ENCODE results near the gene LRRC59.
A peak's percentile ranks its signal among the peaks of the same experiment; 100 is the strongest.

The LRRC59 gene

GRCh38 chr17:50347117-50347893 is 50.0 kb downstream of the LRRC59 start:
- no peak for TF ChIP-seq CTCF (IDR thresholded peaks at IDR 0.05; ENCODE audit: extremely low read depth, missing control alignments)
- peak; percentile 18 for DNase-seq (ENCODE audit: low spot score)

GRCh38 chr17:50346313-50347116 is 50.8 kb downstream of the LRRC59 start:
- DNase-seq (ENCODE audit: low spot score) = peak; percentile 79
- no peak for TF ChIP-seq CTCF (IDR thresholded peaks at IDR 0.05; ENCODE audit: extremely low read depth, missing control alignments)

GRCh38 chr17:50345432-50346312 is 51.7 kb downstream of the LRRC59 start, which contains the start of gene XYLT2:
Gene XYLT2, plus strand, starts transcription at chr17:50346126. Its CDS starts 15 bp downstream, at chr17:50346141.
- no peak for TF ChIP-seq CTCF (IDR thresholded peaks at IDR 0.05; ENCODE audit: extremely low read depth, missing control alignments)
- DNase-seq (ENCODE audit: low spot score) = peak; percentile 100

DNA sequence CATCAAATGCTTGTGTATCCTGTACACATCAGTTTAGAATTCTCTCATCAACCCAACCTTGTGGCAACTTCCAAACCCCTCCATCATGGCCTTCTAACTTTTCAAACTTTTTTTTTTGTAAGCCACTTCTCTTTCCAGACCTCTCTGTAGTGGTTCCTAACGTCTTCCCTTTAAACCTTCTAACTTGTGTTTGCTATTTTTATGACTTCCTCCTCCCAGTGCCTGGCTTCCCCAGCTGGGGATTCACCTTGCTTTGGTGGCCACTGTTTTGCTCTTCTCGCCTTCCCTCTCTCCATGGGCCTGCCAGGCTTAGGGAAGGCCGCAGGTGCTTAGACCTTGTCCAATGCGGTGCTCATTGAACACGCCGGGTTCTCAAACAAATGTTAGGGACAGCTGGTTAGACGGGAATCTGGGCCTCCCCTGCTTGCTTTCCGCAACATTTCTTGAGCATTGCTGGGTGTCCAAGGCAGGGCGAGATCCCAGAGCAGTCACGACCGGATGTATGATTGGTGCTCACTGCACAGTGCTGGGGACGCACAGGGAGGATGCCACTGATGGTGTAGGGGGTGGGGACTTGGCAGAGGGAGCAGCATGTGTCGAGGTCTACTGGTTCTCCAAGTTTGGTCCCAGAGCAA is 52.5 kb downstream of the LRRC59 start:
- peak; percentile 16 for DNase-seq (ENCODE audit: low spot score)
- TF ChIP-seq CTCF (IDR thresholded peaks at IDR 0.05; ENCODE audit: extremely low read depth, missing control alignments) = no peak

DNA sequence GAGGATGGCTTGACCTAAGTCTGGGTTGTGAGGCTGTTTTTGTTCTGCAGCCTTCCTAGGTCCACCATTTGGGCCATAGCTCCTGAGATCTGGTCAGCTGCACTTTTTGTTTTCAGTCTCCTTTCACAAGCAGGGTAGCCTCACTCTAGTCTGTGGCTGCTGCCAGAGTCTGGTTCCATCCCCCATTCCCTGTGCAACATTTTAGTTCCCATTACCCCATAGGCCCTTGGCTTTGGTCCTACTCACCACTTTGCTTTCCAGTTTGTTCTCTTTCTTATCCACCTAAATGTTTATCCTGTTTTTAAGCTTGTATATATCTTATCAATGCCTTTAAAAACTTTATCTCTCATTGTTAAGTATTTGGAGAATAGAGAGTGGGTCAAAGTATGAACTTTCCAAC is 57.9 kb downstream of the LRRC59 start:
- DNase-seq (ENCODE audit: low spot score) = no peak
- TF ChIP-seq CTCF (IDR thresholded peaks at IDR 0.05; ENCODE audit: extremely low read depth, missing control alignments) = no peak

DNA sequence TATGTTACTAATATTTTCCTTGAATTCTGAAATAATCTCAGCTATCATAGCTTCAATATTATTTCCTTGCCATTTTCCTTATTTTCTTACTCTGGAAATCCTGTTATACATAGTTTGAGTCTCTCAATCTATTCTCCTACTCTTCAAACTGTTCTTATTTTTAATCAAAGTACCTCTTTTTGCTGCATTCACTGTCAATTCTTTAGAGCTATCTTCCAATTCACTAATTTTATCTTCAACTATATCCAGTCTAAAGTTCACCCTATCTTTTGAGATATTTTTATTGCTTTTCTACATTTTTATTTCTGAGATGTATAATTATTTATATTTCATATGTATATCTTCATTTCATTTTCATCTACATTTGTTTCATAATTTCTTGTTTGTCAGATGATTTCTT is 58.7 kb downstream of the LRRC59 start:
- DNase-seq (ENCODE audit: low spot score) = no peak
- no peak for TF ChIP-seq CTCF (IDR thresholded peaks at IDR 0.05; ENCODE audit: extremely low read depth, missing control alignments)
